ENCODE results near the gene ADAM22. TPM values are rescaled to one million over a fixed set of nuclear protein-coding genes. Genes with fewer than 3 reads are reported as not detected.

ADAM22 gene
- total and polyA plus RNA-seq, 2 donors (not counting 1 experiment from before 2014, with no cell fraction given), result 0.18 to 0.66 TPM

- Histone ChIP-seq H3K36me3 (ENCODE audit: control insufficient read depth, insufficient read depth, low read length) (no peaks in the 10 kb centered on the region), H2AFZ (ENCODE audit: low read length) (no peak overlapping the region), H3K79me2 (ENCODE audit: control insufficient read depth, insufficient read depth, low read length) (no peaks in the 10 kb centered on the region), H3K27me3 (ENCODE audit: control insufficient read depth, insufficient read depth, low read length) (no peaks in the 10 kb centered on the region), H4K20me1 (ENCODE audit: control insufficient read depth, extremely low read depth, insufficient read depth, low read length) (no peaks in the 10 kb centered on the region), H3K9ac (ENCODE audit: insufficient read depth, low read length) (no peak overlapping the region), H3K27ac (ENCODE audit: insufficient read depth, low read length) (no peak overlapping the region), H3K9me3 (ENCODE audit: control insufficient read depth, insufficient read depth, low read depth, low read length) (no peaks in the 10 kb centered on the region), H3K4me2 (ENCODE audit: extremely low read depth, insufficient read depth, low read length) (no peak overlapping the region), H3K4me3 (replicated peaks in 1 of 4; ENCODE audit: control extremely low read depth in 1 of 4, insufficient read depth in 1 of 4, low read depth in 3 of 4, low read length in 4 of 4) (no peak overlapping the region), H3K4me1 (ENCODE audit: control insufficient read depth, extremely low read depth, insufficient read depth, low read length) (no peaks in the 10 kb centered on the region)
- TF ChIP-seq CTCF (conservative IDR thresholded peaks at IDR 0.05 in 1 of 2, IDR thresholded peaks at IDR 0.05 in 1 of 2; ENCODE audit: low read depth in 1 of 2, low read length in 2 of 2), result no peak
- no peak for TF ChIP-seq EZH2 (IDR thresholded peaks at IDR 0.05; ENCODE audit: low read length, missing control alignments)
- DNase-seq (ENCODE audit: low read depth in 2 of 2), result no peak
Observed at GRCh38 chr7:88117325-88117724, 183.3 kb downstream of the ADAM22 start.

GRCh38 chr7:88121335-88121734 is 187.3 kb downstream of the ADAM22 start:
- H2AFZ ChIP-seq (ENCODE audit: low read length), result no peak overlapping the region
- no peaks in the 10 kb centered on the region for H3K4me1 ChIP-seq (ENCODE audit: control insufficient read depth, extremely low read depth, insufficient read depth, low read length)
- H3K9me3 ChIP-seq (ENCODE audit: control insufficient read depth, insufficient read depth, low read depth, low read length), result no peaks in the 10 kb centered on the region
- H3K27ac ChIP-seq (ENCODE audit: insufficient read depth, low read length), result no peak overlapping the region
- H3K9ac ChIP-seq (ENCODE audit: insufficient read depth, low read length), result no peak overlapping the region
- H3K4me3 ChIP-seq (replicated peaks in 1 of 4; ENCODE audit: control extremely low read depth in 1 of 4, insufficient read depth in 1 of 4, low read depth in 3 of 4, low read length in 4 of 4), result no peak overlapping the region
- TF ChIP-seq CTCF (conservative IDR thresholded peaks at IDR 0.05 in 1 of 2, IDR thresholded peaks at IDR 0.05 in 1 of 2; ENCODE audit: low read depth in 1 of 2, low read length in 2 of 2) (no peak), EZH2 (IDR thresholded peaks at IDR 0.05; ENCODE audit: low read length, missing control alignments) (no peak)
- H3K27me3 ChIP-seq (ENCODE audit: control insufficient read depth, insufficient read depth, low read length), result no peaks in the 10 kb centered on the region
- no peak overlapping the region for H3K4me2 ChIP-seq (ENCODE audit: extremely low read depth, insufficient read depth, low read length)
- no peaks in the 10 kb centered on the region for H3K36me3 ChIP-seq (ENCODE audit: control insufficient read depth, insufficient read depth, low read length)
- H3K79me2 ChIP-seq (ENCODE audit: control insufficient read depth, insufficient read depth, low read length), result no peaks in the 10 kb centered on the region
- DNase-seq (ENCODE audit: low read depth in 2 of 2), result no peak
- H4K20me1 ChIP-seq (ENCODE audit: control insufficient read depth, extremely low read depth, insufficient read depth, low read length), result no peaks in the 10 kb centered on the region

- Histone ChIP-seq H3K4me2 (ENCODE audit: extremely low read depth, insufficient read depth, low read length) (no peak overlapping the region), H3K4me1 (ENCODE audit: control insufficient read depth, extremely low read depth, insufficient read depth, low read length) (no peaks in the 10 kb centered on the region), H3K4me3 (replicated peaks in 1 of 4; ENCODE audit: control extremely low read depth in 1 of 4, insufficient read depth in 1 of 4, low read depth in 3 of 4, low read length in 4 of 4) (no peak overlapping the region), H4K20me1 (ENCODE audit: control insufficient read depth, extremely low read depth, insufficient read depth, low read length) (no peaks in the 10 kb centered on the region), H2AFZ (ENCODE audit: low read length) (no peak overlapping the region), H3K9ac (ENCODE audit: insufficient read depth, low read length) (no peak overlapping the region), H3K79me2 (ENCODE audit: control insufficient read depth, insufficient read depth, low read length) (no peaks in the 10 kb centered on the region), H3K9me3 (ENCODE audit: control insufficient read depth, insufficient read depth, low read depth, low read length) (no peaks in the 10 kb centered on the region), H3K27ac (ENCODE audit: insufficient read depth, low read length) (no peak overlapping the region), H3K36me3 (ENCODE audit: control insufficient read depth, insufficient read depth, low read length) (no peaks in the 10 kb centered on the region), H3K27me3 (ENCODE audit: control insufficient read depth, insufficient read depth, low read length) (no peaks in the 10 kb centered on the region)
- TF ChIP-seq CTCF (conservative IDR thresholded peaks at IDR 0.05 in 1 of 2, IDR thresholded peaks at IDR 0.05 in 1 of 2; ENCODE audit: low read depth in 1 of 2, low read length in 2 of 2) (no peak), EZH2 (IDR thresholded peaks at IDR 0.05; ENCODE audit: low read length, missing control alignments) (no peak)
- no peak for DNase-seq (ENCODE audit: low read depth in 2 of 2)
Observed at GRCh38 chr7:88127637-88128290, 193.7 kb downstream of the ADAM22 start.
